D341Med (cell line): Measurements from ENCODE around the gene FUBP3.

Experiments
- DNase-seq: peaks from one replicate; pipeline ENCODE4 v3.0.0; 2012; ENCODE audit warnings: low spot score

FUBP3 gene

GRCh38 chr9:130662099-130662969 lies 83.0 kb downstream of the FUBP3 start:
- DNase-seq = peak; percentile 41

GRCh38 chr9:130662970-130663257 lies 83.5 kb downstream of the FUBP3 start:
- peak; percentile 52 for DNase-seq

GRCh38 chr9:130663258-130663976 lies 84.0 kb downstream of the FUBP3 start:
- DNase-seq = peak; percentile 75

GRCh38 chr9:130663977-130664250 lies 84.5 kb downstream of the FUBP3 start:
- no peak for DNase-seq

GRCh38 chr9:130664251-130665028 lies 85.1 kb downstream of the FUBP3 start, which contains the start of gene PRDM12:
TSS of gene PRDM12 (plus strand) at chr9:130664594. CDS start at chr9:130664654, 60 bp downstream.
- peak; percentile 67 for DNase-seq

GRCh38 chr9:130665029-130665430 lies 85.7 kb downstream of the FUBP3 start:
- no peak for DNase-seq

GRCh38 chr9:130665431-130666392 lies 86.3 kb downstream of the FUBP3 start:
- peak; percentile 62 for DNase-seq

- DNase-seq = peak; percentile 36
Measured at GRCh38 chr9:130666393-130667119, 87.2 kb downstream of the FUBP3 start.

GRCh38 chr9:130667120-130667435 lies 87.7 kb downstream of the FUBP3 start:
- DNase-seq = peak; percentile 17

- DNase-seq = peak; percentile 12
Measured at GRCh38 chr9:130668196-130668595, 88.8 kb downstream of the FUBP3 start.

GRCh38 chr9:130668659-130669058 lies 89.3 kb downstream of the FUBP3 start:
- DNase-seq = peak; percentile 21

GRCh38 chr9:130669965-130670364 lies 90.6 kb downstream of the FUBP3 start:
- peak; percentile 15 for DNase-seq

GRCh38 chr9:130670644-130671043 lies 91.3 kb downstream of the FUBP3 start:
- no peak for DNase-seq

GRCh38 chr9:130672466-130672865 lies 93.1 kb downstream of the FUBP3 start:
- DNase-seq = no peak

GRCh38 chr9:130672933-130673615 lies 93.7 kb downstream of the FUBP3 start:
- DNase-seq = peak; percentile 16

GRCh38 chr9:130675396-130675795 lies 96.0 kb downstream of the FUBP3 start:
- no peak for DNase-seq

GRCh38 chr9:130677252-130677651 lies 97.9 kb downstream of the FUBP3 start:
- no peak for DNase-seq

GRCh38 chr9:130680836-130681768 lies 101.7 kb downstream of the FUBP3 start:
- DNase-seq = peak; percentile 91

GRCh38 chr9:130681769-130682420 lies 102.5 kb downstream of the FUBP3 start:
- DNase-seq = no peak
